IPS-NIHi11 (cell line): ENCODE results near the gene XPO5.
"Not testable (repeated sequence)": the region's sequence is repeated elsewhere in the genome, so short reads cannot be mapped to it uniquely, and the experiment has no call there.

Experiments
- DNase-seq: peaks from one replicate; pipeline ENCODE4 v3.0.0; 2012; ENCODE audit warnings: mixed read lengths, low spot score

Gene XPO5

GRCh38 chr6:43584892-43585570 is 9.2 kb upstream of the XPO5 start:
- DNase-seq, result no peak

- DNase-seq, result no peak
Measured at GRCh38 chr6:43582911-43583310, 7.1 kb upstream of the XPO5 start.

- no peak for DNase-seq
Measured at GRCh38 chr6:43579171-43579570, 3.3 kb upstream of the XPO5 start.

- DNase-seq, result no peak
Measured at GRCh38 chr6:43578748-43579147, 2.9 kb upstream of the XPO5 start.

- DNase-seq, result peak; percentile 79
Measured at GRCh38 chr6:43575105-43575771, 600 bp downstream of the XPO5 start.

- no peak for DNase-seq
Measured at GRCh38 chr6:43572015-43572414, 3.8 kb downstream of the XPO5 start.

- DNase-seq, result peak; percentile 5
Measured at GRCh38 chr6:43570876-43571441, 4.9 kb downstream of the XPO5 start.

GRCh38 chr6:43559328-43559727 is 16.5 kb downstream of the XPO5 start:
- no peak for DNase-seq

- DNase-seq, result not testable (repeated sequence)
Measured at GRCh38 chr6:43557620-43558019, 18.2 kb downstream of the XPO5 start.

- DNase-seq, result no peak
Measured at GRCh38 chr6:43547222-43547621, 28.6 kb downstream of the XPO5 start.

- no peak for DNase-seq
Measured at GRCh38 chr6:43544461-43544860, 31.4 kb downstream of the XPO5 start.

- DNase-seq, result no peak
Measured at GRCh38 chr6:43541774-43542471, 33.9 kb downstream of the XPO5 start.

- no peak for DNase-seq
Measured at GRCh38 chr6:43540507-43540906, 35.3 kb downstream of the XPO5 start.

GRCh38 chr6:43539409-43539808 is 36.4 kb downstream of the XPO5 start:
- not testable (repeated sequence) for DNase-seq

- not testable (repeated sequence) for DNase-seq
Measured at GRCh38 chr6:43538986-43539385, 36.9 kb downstream of the XPO5 start.

GRCh38 chr6:43532201-43532600 is 43.6 kb downstream of the XPO5 start:
- DNase-seq, result no peak

- DNase-seq, result no peak
Measured at GRCh38 chr6:43524483-43524961, 51.3 kb downstream of the XPO5 start.

GRCh38 chr6:43523284-43523683 is 52.6 kb downstream of the XPO5 start:
- no peak for DNase-seq

GRCh38 chr6:43522547-43523261 is 53.1 kb downstream of the XPO5 start:
- no peak for DNase-seq

GRCh38 chr6:43521836-43522235 is 54.0 kb downstream of the XPO5 start:
- DNase-seq, result no peak

- DNase-seq, result no peak
Measured at GRCh38 chr6:43520097-43520496, 55.7 kb downstream of the XPO5 start.
